Endothelial cell of umbilical vein (primary cell): ENCODE results near the gene CLRN1.

Experiments used
- JUN ChIP-seq: IDR thresholded peaks from 2 replicates; pipeline ENCODE4 v1.6.1; 2011; ENCODE audit warnings: borderline replicate concordance, low read depth; ENCODE audit not compliant: insufficient read length, insufficient read depth
- TF ChIP-seq, protein P1 (sequence below), 2 donors: IDR thresholded peaks; 1 replicate in 1 of 2; 2 replicates in 1 of 2; pipeline ENCODE4 v1.5.1; 2011; ENCODE audit warnings: low read length in 2 of 2, mild to moderate bottlenecking in 2 of 2, moderate library complexity in 2 of 2, control low read depth in 1 of 2, inconsistent platforms in 1 of 2, low read depth in 1 of 2; ENCODE audit not compliant: insufficient read depth in 1 of 2; ENCODE audit errors: extremely low read depth in 1 of 2

DNA sequence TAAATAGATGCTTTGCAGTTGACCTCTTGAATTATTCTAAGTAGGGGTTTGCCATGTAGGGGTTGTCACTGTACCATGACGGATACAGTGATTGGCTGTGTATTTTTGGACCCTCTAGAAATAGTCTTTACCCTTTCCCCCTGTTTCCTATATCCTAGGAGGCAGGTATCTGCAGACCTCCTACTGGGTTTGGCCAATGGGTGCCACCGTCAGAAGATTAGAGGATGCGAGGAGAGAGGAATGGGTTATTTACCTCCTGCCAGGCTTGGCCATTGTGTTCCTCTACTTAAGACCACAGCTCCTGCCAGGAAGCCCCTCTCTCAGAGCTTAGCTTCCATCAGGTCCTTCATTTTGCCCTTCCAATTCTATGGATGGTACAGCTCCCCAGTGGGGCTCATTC lies 40.2 kb upstream of the CLRN1 start:
- TF ChIP-seq, protein P1, sequence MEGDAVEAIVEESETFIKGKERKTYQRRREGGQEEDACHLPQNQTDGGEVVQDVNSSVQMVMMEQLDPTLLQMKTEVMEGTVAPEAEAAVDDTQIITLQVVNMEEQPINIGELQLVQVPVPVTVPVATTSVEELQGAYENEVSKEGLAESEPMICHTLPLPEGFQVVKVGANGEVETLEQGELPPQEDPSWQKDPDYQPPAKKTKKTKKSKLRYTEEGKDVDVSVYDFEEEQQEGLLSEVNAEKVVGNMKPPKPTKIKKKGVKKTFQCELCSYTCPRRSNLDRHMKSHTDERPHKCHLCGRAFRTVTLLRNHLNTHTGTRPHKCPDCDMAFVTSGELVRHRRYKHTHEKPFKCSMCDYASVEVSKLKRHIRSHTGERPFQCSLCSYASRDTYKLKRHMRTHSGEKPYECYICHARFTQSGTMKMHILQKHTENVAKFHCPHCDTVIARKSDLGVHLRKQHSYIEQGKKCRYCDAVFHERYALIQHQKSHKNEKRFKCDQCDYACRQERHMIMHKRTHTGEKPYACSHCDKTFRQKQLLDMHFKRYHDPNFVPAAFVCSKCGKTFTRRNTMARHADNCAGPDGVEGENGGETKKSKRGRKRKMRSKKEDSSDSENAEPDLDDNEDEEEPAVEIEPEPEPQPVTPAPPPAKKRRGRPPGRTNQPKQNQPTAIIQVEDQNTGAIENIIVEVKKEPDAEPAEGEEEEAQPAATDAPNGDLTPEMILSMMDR (IDR thresholded peaks at IDR 0.05; ENCODE audit: extremely low read depth in 1 of 2, insufficient read depth in 1 of 2, low read depth in 1 of 2, low read length in 2 of 2), result no peak
- no peak for TF ChIP-seq JUN
